Endodermal cell (in vitro differentiated cells): ENCODE results near the gene DUOX1. TPM values are rescaled to one million over a fixed set of nuclear protein-coding genes. Genes with fewer than 3 reads are reported as not detected.

Experiments
- DNase-seq: peaks from one replicate; pipeline ENCODE4 v3.0.0-alpha.2; 2017
- H3K27ac ChIP-seq: 2 replicates; pipeline ENCODE4 v1.5.1; 2013; ENCODE audit warnings: mild to moderate bottlenecking, low read depth, low read length, moderate library complexity
- H3K27me3 ChIP-seq: 2 replicates; pipeline ENCODE4 v1.6.1; 2013; ENCODE audit warnings: mild to moderate bottlenecking, low read length, moderate library complexity; ENCODE audit not compliant: insufficient read depth, control insufficient read depth, poor library complexity, severe bottlenecking
- H3K36me3 ChIP-seq: 2 replicates; pipeline ENCODE4 v1.7.0; 2013; ENCODE audit warnings: mild to moderate bottlenecking, low read length, moderate library complexity; ENCODE audit not compliant: control insufficient read depth, insufficient read depth
- H3K4me1 ChIP-seq: one replicate; pipeline ENCODE4 v1.7.0; 2013; ENCODE audit warnings: low read length; ENCODE audit not compliant: control insufficient read depth, insufficient read depth
- H3K4me3 ChIP-seq: 2 replicates; pipeline ENCODE4 v1.5.1; 2013; ENCODE audit warnings: mild to moderate bottlenecking, low read length, moderate library complexity
- H3K9ac ChIP-seq: 2 replicates; pipeline ENCODE4 v1.6.1; 2013; ENCODE audit warnings: mild to moderate bottlenecking, low read length, moderate library complexity; ENCODE audit not compliant: poor library complexity, severe bottlenecking; ENCODE audit errors: extremely low read depth
- H3K9me3 ChIP-seq: 2 replicates; pipeline ENCODE4 v1.6.1; 2013; ENCODE audit warnings: mild to moderate bottlenecking, low read length, moderate library complexity; ENCODE audit not compliant: control insufficient read depth
- H3K27ac Mint-ChIP-seq: 2 replicates; pipeline ENCODE4 v1.8.0; 2020; ENCODE audit warnings: mixed read lengths
- H3K27me3 Mint-ChIP-seq: 2 replicates; pipeline ENCODE4 v1.8.0; 2021; ENCODE audit warnings: mild to moderate bottlenecking, mixed read lengths; ENCODE audit not compliant: insufficient read depth
- H3K36me3 Mint-ChIP-seq: 2 replicates; pipeline ENCODE4 v1.8.0; 2020; ENCODE audit warnings: low read depth, mixed read lengths
- H3K4me1 Mint-ChIP-seq: 2 replicates; pipeline ENCODE4 v1.8.0; 2020; ENCODE audit warnings: mixed read lengths
- H3K4me3 Mint-ChIP-seq: 2 replicates; pipeline ENCODE4 v1.8.0; 2020; ENCODE audit warnings: mild to moderate bottlenecking, moderate library complexity, mixed read lengths
- H3K9me3 Mint-ChIP-seq: 2 replicates; pipeline ENCODE4 v1.8.0; 2020; ENCODE audit warnings: mild to moderate bottlenecking, mixed read lengths
- WGBS, 2 experiments: methylation state at CpG; one replicate each; pipeline versions ENCODE4 v1.1.5 to v1.1.7; 2013; ENCODE audit warnings: missing lambda C conversion rate in 2 of 2, mixed read lengths in 1 of 2; ENCODE audit not compliant: insufficient coverage in 1 of 2, insufficient read length in 1 of 2; 5-methylcytosine and 5-hydroxymethylcytosine counted together
- total RNA-seq, 2 donors: library from RNA; stranded (reverse); fragmentation: NEBNext Ultra II Directional in 1 of 2; extraction: Animal tissue kit (Norgen Biotek cat#: 25700) in 1 of 2; gene quantifications; 2 replicates in 1 of 2; 3 replicates in 1 of 2; pipeline ENCODE4 v1.2.1, GENCODE V29; 2021
- TF ChIP-seq, protein P1 (sequence below): fragments of 200-600 bp; sonication (generic); conservative IDR thresholded peaks from 2 replicates; pipeline ENCODE4 v1.5.0; 2021; ENCODE audit warnings: antibody characterized with exemption, mild to moderate bottlenecking

Gene DUOX1
- total RNA-seq, 2 donors from 2014 or later, result 1.2 to 1.9 TPM

GRCh38 chr15:45181491-45182285, 51.9 kb downstream of the DUOX1 start:
- Histone ChIP-seq H3K4me3 (no peak overlapping the region), H3K27ac (no peak overlapping the region), H3K36me3 (no peaks in the 10 kb centered on the region), H3K4me1 (peaks cover 10% of the 10 kb centered on the region), H3K9me3 (no peaks in the 10 kb centered on the region), H3K9ac (no peak overlapping the region), H3K27me3 (no peaks in the 10 kb centered on the region)
- H3K36me3 Mint-ChIP-seq, result peaks cover 33% of the 10 kb centered on the region
- H3K27me3 Mint-ChIP-seq, result no peaks in the 10 kb centered on the region
- peaks cover 42% of the 10 kb centered on the region for H3K4me1 Mint-ChIP-seq
- DNase-seq, result peak; percentile 44
- no peak overlapping the region for H3K27ac Mint-ChIP-seq
- WGBS, 2 experiments, result 73 to 85% methylated on average over 3 to 9 of the region's 9 CpGs
- no peaks in the 10 kb centered on the region for H3K9me3 Mint-ChIP-seq
- TF ChIP-seq, protein P1, sequence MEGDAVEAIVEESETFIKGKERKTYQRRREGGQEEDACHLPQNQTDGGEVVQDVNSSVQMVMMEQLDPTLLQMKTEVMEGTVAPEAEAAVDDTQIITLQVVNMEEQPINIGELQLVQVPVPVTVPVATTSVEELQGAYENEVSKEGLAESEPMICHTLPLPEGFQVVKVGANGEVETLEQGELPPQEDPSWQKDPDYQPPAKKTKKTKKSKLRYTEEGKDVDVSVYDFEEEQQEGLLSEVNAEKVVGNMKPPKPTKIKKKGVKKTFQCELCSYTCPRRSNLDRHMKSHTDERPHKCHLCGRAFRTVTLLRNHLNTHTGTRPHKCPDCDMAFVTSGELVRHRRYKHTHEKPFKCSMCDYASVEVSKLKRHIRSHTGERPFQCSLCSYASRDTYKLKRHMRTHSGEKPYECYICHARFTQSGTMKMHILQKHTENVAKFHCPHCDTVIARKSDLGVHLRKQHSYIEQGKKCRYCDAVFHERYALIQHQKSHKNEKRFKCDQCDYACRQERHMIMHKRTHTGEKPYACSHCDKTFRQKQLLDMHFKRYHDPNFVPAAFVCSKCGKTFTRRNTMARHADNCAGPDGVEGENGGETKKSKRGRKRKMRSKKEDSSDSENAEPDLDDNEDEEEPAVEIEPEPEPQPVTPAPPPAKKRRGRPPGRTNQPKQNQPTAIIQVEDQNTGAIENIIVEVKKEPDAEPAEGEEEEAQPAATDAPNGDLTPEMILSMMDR, result no peak
- no peak overlapping the region for H3K4me3 Mint-ChIP-seq

DNA sequence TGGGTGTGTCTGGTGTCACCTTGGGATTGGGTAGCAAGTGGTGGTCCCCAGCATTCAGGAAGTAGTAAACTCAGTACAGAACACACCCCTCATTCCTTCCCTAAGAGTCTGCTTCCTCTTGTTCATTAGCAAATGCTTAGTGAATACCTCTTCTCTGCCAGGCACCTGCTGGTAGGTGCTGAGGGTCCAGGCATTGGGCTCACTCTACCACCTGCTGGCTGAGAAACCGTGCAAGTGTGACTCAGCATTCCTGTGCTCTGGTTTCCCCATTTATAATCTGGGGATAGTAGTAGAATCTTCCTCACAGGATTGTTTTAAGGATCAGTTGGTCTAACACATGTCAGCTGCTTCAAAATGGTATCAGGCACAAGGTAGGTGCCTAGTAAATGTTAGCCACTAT, 53.2 kb downstream of the DUOX1 start:
- Mint-ChIP-seq H3K9me3 (no peaks in the 10 kb centered on the region), H3K4me3 (no peak overlapping the region), H3K27ac (no peak overlapping the region), H3K36me3 (peaks cover 20% of the 10 kb centered on the region), H3K4me1 (peaks cover 42% of the 10 kb centered on the region), H3K27me3 (peaks cover 1% of the 10 kb centered on the region)
- Histone ChIP-seq H3K9ac (no peak overlapping the region), H3K4me1 (peaks cover 10% of the 10 kb centered on the region), H3K27ac (no peak overlapping the region), H3K9me3 (no peaks in the 10 kb centered on the region), H3K27me3 (no peaks in the 10 kb centered on the region), H3K36me3 (no peaks in the 10 kb centered on the region), H3K4me3 (no peak overlapping the region)
- TF ChIP-seq, protein P1, result no peak
- DNase-seq, result peak; percentile 76
- 17 to 44% methylated on average over 1 of the region's 1 CpG for WGBS, 2 experiments

DNA sequence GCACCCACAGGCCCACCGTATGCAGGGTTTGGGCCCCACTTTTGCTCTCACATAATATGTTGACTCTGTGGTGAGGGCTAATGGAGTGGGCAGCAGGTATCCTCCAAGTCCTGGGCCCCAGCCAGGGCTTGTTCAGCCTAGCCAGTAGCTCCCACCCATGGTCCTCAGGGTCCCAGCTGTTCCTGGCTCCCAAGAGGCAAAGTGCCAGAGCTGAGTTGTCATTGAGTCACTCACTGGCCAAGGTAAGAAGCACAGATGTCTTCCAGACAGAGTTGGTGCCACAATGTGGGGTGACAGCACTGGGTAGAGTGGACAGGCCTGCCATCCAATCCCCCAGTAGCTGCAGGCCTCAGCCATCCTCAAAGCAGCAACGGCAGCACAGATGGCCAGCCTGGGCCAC, 53.7 kb downstream of the DUOX1 start:
- no peaks in the 10 kb centered on the region for H3K36me3 ChIP-seq
- 98 to 100% methylated on average over 1 to 2 of the region's 2 CpGs for WGBS, 2 experiments
- Mint-ChIP-seq H3K9me3 (no peaks in the 10 kb centered on the region), H3K4me3 (no peak overlapping the region), H3K4me1 (peaks cover 45% of the 10 kb centered on the region), H3K27me3 (peaks cover 6% of the 10 kb centered on the region), H3K27ac (peak overlapping the region; percentile 63), H3K36me3 (peaks cover 20% of the 10 kb centered on the region)
- peaks cover 10% of the 10 kb centered on the region for H3K4me1 ChIP-seq
- no peak for DNase-seq
- no peak overlapping the region for H3K4me3 ChIP-seq
- no peaks in the 10 kb centered on the region for H3K9me3 ChIP-seq
- no peak overlapping the region for H3K27ac ChIP-seq
- TF ChIP-seq, protein P1, result no peak
- no peak overlapping the region for H3K9ac ChIP-seq
- peaks cover 5% of the 10 kb centered on the region for H3K27me3 ChIP-seq
